Measurements from ENCODE around the gene SNAI3. TPM values are rescaled to one million over a fixed set of nuclear protein-coding genes. Genes with fewer than 3 reads are reported as not detected.

The SNAI3 gene
- total RNA-seq, 2 donors from 2014 or later, result 8.4 to 10.5 TPM

GRCh38 chr16:88647178-88648070, 38.9 kb downstream of the SNAI3 start:
- Mint-ChIP-seq H3K27ac (no peak overlapping the region), H3K9me3 (no peaks in the 10 kb centered on the region), H3K27me3 (ENCODE audit: low read depth) (no peaks in the 10 kb centered on the region), H3K36me3 (ENCODE audit: insufficient read depth in 2 of 2) (peaks cover 4 to 8% of the 10 kb centered on the region in 2 donors), H3K4me3 (no peak overlapping the region), H3K4me1 (ENCODE audit: low read depth) (peaks cover 14% of the 10 kb centered on the region)
- DNase-seq (no peak), ATAC-seq (replicated peaks in 1 of 2) (no peak)

GRCh38 chr16:88646345-88647034, 39.8 kb downstream of the SNAI3 start:
- H3K27me3 Mint-ChIP-seq (ENCODE audit: low read depth), result no peaks in the 10 kb centered on the region
- H3K36me3 Mint-ChIP-seq (ENCODE audit: insufficient read depth in 2 of 2), result peaks cover 4 to 8% of the 10 kb centered on the region in 2 donors
- no peak for DNase-seq
- H3K4me1 Mint-ChIP-seq (ENCODE audit: low read depth), result peaks cover 11% of the 10 kb centered on the region
- no peaks in the 10 kb centered on the region for H3K9me3 Mint-ChIP-seq
- no peak for ATAC-seq (replicated peaks in 1 of 2)
- no peak overlapping the region for H3K4me3 Mint-ChIP-seq
- H3K27ac Mint-ChIP-seq, result no peak overlapping the region

- Mint-ChIP-seq H3K4me3 (no peak overlapping the region), H3K27ac (no peak overlapping the region), H3K27me3 (ENCODE audit: low read depth) (no peaks in the 10 kb centered on the region), H3K4me1 (ENCODE audit: low read depth) (peaks cover 6% of the 10 kb centered on the region), H3K36me3 (ENCODE audit: insufficient read depth in 2 of 2) (peaks cover 4 to 8% of the 10 kb centered on the region in 2 donors), H3K9me3 (no peaks in the 10 kb centered on the region)
- DNase-seq, result no peak
- no peak for ATAC-seq (replicated peaks in 1 of 2)
Observed at GRCh38 chr16:88645941-88646340, 40.4 kb downstream of the SNAI3 start.

- Mint-ChIP-seq H3K4me1 (ENCODE audit: low read depth) (peaks cover 8% of the 10 kb centered on the region), H3K9me3 (no peaks in the 10 kb centered on the region), H3K4me3 (no peak overlapping the region), H3K27me3 (ENCODE audit: low read depth) (peaks cover 3% of the 10 kb centered on the region), H3K36me3 (ENCODE audit: insufficient read depth in 2 of 2) (peaks cover 4 to 8% of the 10 kb centered on the region in 2 donors), H3K27ac (no peak overlapping the region)
- no peak for ATAC-seq (replicated peaks in 1 of 2)
- DNase-seq, result no peak
Observed at GRCh38 chr16:88645455-88645854, 40.9 kb downstream of the SNAI3 start.

- Mint-ChIP-seq H3K27ac (no peak overlapping the region), H3K27me3 (ENCODE audit: low read depth) (peaks cover 10% of the 10 kb centered on the region), H3K9me3 (no peaks in the 10 kb centered on the region), H3K4me3 (no peak overlapping the region), H3K4me1 (ENCODE audit: low read depth) (peaks cover 6% of the 10 kb centered on the region), H3K36me3 (ENCODE audit: insufficient read depth in 2 of 2) (peaks cover 0 to 2% of the 10 kb centered on the region in 2 donors)
- DNase-seq (no peak), ATAC-seq (replicated peaks in 1 of 2) (no peak)
Observed at GRCh38 chr16:88643644-88643932, 42.7 kb downstream of the SNAI3 start.

GRCh38 chr16:88642881-88643643, 43.2 kb downstream of the SNAI3 start:
- H3K4me3 Mint-ChIP-seq, result no peak overlapping the region
- peaks cover 0 to 2% of the 10 kb centered on the region in 2 donors for H3K36me3 Mint-ChIP-seq (ENCODE audit: insufficient read depth in 2 of 2)
- DNase-seq (no peak), ATAC-seq (replicated peaks in 1 of 2) (no peak)
- H3K4me1 Mint-ChIP-seq (ENCODE audit: low read depth), result peaks cover 9% of the 10 kb centered on the region
- no peaks in the 10 kb centered on the region for H3K9me3 Mint-ChIP-seq
- H3K27me3 Mint-ChIP-seq (ENCODE audit: low read depth), result peaks cover 15% of the 10 kb centered on the region
- H3K27ac Mint-ChIP-seq, result no peak overlapping the region

- ATAC-seq (replicated peaks in 1 of 2), result no peak
- Mint-ChIP-seq H3K27me3 (ENCODE audit: low read depth) (peaks cover 25% of the 10 kb centered on the region), H3K4me1 (ENCODE audit: low read depth) (peaks cover 29% of the 10 kb centered on the region), H3K9me3 (no peaks in the 10 kb centered on the region), H3K27ac (peak overlapping the region; percentile 87), H3K4me3 (no peak overlapping the region), H3K36me3 (ENCODE audit: insufficient read depth in 2 of 2) (peaks cover 2 to 7% of the 10 kb centered on the region in 2 donors)
- no peak for DNase-seq
Observed at GRCh38 chr16:88640498-88641247, 45.6 kb downstream of the SNAI3 start.

- H3K36me3 Mint-ChIP-seq (ENCODE audit: insufficient read depth in 2 of 2), result peaks cover 2 to 7% of the 10 kb centered on the region in 2 donors
- no peak overlapping the region for H3K4me3 Mint-ChIP-seq
- H3K27me3 Mint-ChIP-seq (ENCODE audit: low read depth), result peaks cover 25% of the 10 kb centered on the region
- H3K27ac Mint-ChIP-seq, result peak overlapping the region; percentile 87
- H3K9me3 Mint-ChIP-seq, result no peaks in the 10 kb centered on the region
- ATAC-seq (replicated peaks in 1 of 2) (no peak), DNase-seq (no peak)
- peaks cover 34% of the 10 kb centered on the region for H3K4me1 Mint-ChIP-seq (ENCODE audit: low read depth)
Observed at GRCh38 chr16:88640039-88640495, 46.2 kb downstream of the SNAI3 start.

GRCh38 chr16:88639231-88640038, 46.9 kb downstream of the SNAI3 start:
- DNase-seq, result peak in 1 of 2 donors; percentile 14
- peak; percentile 2 to 4 for ATAC-seq (replicated peaks in 1 of 2)
- H3K27ac Mint-ChIP-seq, result no peak overlapping the region
- H3K27me3 Mint-ChIP-seq (ENCODE audit: low read depth), result peaks cover 25% of the 10 kb centered on the region
- H3K4me1 Mint-ChIP-seq (ENCODE audit: low read depth), result peaks cover 41% of the 10 kb centered on the region
- no peaks in the 10 kb centered on the region for H3K9me3 Mint-ChIP-seq
- H3K4me3 Mint-ChIP-seq, result no peak overlapping the region
- peaks cover 2 to 4% of the 10 kb centered on the region in 2 donors for H3K36me3 Mint-ChIP-seq (ENCODE audit: insufficient read depth in 2 of 2)

- H3K9me3 Mint-ChIP-seq, result no peaks in the 10 kb centered on the region
- H3K4me3 Mint-ChIP-seq, result peak within 1 kb of the TSS; percentile 2 to 24
- no peak for ATAC-seq (replicated peaks in 1 of 2)
- peaks cover 25% of the 10 kb centered on the region for H3K27me3 Mint-ChIP-seq (ENCODE audit: low read depth)
- H3K4me1 Mint-ChIP-seq (ENCODE audit: low read depth), result peaks cover 42% of the 10 kb centered on the region
- DNase-seq, result no peak
- H3K27ac Mint-ChIP-seq, result peak within 1 kb of the TSS; percentile 10
- H3K36me3 Mint-ChIP-seq (ENCODE audit: insufficient read depth in 2 of 2), result peaks cover 2 to 4% of the 10 kb centered on the region in 2 donors
Observed at GRCh38 chr16:88638323-88639230, 47.7 kb downstream of the SNAI3 start, which contains the start of gene IL17C. IL17C (plus strand) TSS chr16:88638572; CDS start chr16:88638642, 70 bp downstream.
